ENCODE data around the gene POSTN.

POSTN gene

GRCh38 chr13:37515226-37515625 lies 83.3 kb downstream of the POSTN start:
- DNase-seq (ENCODE audit: low spot score): no peak

All from kidney tubule cell (primary cell).